ENCODE data around the gene SORCS1.

The SORCS1 gene

DNA sequence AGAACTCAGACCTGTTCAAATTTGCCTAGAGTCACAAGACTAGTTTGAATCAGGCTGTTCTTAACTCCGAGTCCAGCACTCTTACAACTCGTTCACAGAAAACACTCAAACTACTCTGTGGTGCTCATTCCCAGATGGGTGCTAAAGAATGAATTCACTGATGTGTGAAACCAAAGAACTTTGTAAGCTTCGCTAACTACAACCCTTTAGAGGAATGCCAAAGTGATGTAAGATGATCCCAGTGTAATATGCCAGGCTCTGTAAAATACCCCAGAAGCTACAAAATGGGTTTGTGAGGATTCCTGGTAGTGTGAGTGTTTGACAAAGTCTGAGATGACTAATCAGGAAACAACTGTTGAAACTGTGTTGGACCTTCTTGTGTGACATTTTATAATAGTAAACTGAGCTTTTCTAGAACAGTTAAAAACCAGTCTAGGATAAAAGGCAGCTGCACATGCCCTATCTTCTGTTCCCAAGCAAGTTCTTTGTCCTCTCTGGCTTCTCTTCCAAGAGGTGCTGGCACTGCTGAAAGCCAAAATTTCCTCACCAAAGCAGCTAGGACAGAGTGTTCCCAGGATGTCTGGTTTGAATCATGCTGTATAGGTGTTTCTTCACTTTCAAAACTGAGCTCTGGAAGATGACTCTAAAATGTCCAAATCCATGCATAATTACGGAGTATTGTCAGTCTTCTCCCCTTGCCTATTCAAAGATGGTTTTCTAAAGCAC lies 527.6 kb downstream of the SORCS1 start:
- no peak for DNase-seq

DNA sequence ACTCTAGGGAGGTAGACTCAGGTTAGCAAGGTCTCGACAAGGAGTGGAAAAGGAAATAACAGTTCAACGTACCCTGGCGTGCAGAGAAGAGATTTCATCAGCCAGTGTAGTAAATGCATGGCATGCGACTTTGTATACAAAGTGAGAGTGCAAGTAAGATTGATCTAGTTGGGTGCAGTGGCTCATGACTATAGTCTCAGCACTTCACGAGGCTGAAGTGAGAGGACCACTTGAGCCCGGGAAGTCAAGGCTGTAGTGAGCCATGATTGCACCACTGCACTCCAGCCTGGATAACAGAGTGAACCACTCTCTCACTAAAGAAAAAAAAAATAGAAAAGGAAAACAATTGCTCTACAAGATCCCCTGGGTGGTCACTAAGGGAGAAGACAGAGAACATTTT lies 528.6 kb downstream of the SORCS1 start:
- no peak for DNase-seq

DNA sequence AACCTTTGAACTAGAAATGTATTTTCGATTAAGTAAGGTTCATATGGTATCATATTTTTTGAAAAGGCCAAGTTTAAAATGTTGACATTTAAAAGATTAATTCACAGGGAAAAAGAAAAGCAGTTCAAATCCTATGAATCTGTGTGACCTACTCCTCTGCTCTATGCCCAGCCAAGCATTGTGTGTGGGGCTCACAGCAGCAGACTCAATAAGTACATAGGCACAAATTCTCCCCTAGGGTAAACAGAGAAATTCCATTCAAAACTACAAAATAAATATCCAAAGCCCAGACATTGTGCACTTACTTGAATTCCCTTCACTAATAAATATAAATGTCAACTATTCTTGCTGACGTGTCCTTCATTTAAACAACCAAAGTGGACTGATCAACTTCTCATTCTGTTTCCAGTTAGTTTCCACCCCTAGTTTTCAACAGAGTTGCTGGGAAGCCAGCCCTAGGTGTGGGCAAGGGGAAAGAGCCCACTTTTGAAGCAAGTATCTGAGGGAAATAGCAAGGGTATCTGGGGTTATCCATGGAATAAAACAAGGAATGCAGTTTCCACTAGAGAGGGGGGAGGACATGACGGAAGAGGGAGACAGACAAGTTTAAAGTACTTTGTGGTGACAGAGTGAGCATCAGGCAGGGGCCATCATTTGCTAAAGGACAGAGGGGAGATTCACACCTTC lies 533.3 kb downstream of the SORCS1 start:
- DNase-seq: no peak

DNA sequence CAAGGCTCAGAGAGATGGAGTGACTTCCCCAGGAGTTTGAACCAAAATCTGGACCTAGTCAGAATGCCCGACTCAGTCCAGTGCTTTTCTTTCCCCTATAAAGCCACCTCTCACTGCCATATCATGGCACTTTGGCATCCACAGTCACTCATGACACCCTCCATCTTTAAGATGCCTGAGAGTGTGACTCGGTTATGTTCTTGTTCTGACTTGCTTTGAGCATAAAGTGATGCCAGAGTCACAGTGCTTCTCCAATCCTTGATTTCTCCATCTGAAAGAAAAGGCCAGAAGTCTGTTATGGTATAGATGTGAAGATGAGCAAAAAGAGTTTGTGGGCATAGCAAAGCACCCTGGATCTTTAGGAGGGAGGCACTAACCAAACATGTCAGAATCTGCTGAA lies 538.1 kb downstream of the SORCS1 start:
- DNase-seq: no peak

DNA sequence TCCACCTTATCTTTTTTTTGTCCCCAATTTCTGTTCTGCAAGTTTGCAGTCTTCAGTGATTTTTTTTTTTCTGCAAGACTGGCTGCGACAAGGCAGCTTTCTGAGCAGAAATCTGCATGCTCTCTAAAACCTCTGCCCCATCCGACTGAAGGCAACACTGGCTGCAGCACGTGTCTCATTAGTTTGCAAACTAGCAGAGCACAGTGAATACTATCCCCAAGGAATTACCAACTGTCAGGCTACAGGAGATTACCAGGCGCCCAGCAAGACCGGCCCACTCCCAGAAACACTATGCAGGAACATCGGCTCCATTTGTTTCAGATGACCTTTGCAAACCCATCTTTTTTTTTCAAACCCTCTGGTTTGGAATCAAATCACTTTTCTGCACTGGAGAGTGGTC lies 538.8 kb downstream of the SORCS1 start:
- no peak for DNase-seq

DNA sequence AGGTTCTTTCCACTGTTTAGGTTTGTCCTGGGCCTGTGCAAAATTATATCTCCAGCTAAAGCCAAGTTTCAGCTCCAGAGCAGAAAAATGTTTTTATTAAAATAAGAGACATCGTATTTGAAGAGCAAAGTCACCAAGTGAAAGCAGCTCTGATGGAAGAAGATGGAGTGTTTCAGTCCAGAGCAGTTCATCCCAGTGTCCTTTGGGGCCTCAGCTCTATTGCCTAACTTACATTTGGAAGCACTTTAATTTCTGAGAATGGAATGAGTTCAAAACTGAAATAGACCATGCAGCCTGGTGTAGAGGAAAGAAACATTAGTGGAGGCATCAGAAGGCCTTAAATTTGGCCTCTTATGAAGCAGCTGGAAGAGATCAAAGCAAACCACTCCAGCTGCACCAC lies 545.2 kb downstream of the SORCS1 start:
- no peak for DNase-seq

DNA sequence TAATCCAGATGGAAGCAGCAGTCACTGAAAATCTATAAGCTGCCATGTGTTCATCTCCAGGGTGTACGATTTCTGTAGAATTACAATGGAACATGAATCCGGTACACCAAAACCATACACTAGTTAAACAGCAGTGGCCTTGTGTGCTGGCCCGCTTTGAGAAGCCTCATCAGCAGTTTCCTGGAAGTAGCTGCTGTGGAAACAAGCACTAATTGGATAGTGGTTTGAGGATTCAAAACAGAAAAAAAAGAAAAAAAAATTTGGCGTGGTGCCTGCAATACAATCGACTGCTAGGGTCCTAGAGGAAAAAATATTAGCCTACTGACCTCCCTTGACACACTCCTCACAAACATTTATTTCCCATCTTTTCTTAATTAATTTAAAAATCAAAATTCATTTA lies 545.9 kb downstream of the SORCS1 start:
- no peak for DNase-seq

DNA sequence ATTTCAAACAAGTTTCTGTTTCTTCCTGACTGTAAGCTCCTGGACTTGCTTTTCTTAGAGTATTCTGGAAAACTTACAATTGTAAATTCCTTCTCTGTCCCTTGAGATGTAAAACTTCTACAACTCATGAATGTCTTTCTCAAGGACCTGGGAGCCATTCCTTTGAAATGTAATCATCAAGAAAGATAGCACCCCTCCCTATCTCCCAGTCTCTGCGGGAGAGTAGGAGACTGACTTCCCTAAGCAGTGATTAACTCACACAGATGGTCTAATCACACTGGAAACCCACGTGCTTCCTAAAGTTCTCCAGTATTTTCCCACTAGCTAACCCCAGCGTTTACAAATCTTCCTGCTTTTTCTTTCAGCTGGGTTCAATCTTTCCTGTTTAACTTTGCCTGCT lies 549.4 kb downstream of the SORCS1 start:
- no peak for DNase-seq

DNA sequence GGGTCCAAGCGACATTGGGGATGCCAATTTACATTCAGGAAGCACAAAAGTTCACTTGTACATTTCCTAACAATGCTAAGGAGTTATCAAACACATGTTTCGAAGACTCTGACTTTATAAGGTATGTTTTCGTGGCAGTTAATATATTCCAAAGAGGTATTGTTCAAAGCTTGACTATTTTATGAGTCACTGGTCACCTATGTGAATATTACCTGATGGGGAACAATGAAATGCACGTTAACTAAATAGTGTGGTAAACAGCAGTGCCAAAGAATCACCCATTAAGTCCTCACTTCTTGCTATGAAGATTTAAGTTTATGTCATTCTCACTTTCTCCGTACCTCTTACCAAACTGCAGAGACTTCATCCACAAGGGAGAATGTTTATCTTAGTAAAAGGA lies 550.2 kb downstream of the SORCS1 start:
- no peak for DNase-seq

DNA sequence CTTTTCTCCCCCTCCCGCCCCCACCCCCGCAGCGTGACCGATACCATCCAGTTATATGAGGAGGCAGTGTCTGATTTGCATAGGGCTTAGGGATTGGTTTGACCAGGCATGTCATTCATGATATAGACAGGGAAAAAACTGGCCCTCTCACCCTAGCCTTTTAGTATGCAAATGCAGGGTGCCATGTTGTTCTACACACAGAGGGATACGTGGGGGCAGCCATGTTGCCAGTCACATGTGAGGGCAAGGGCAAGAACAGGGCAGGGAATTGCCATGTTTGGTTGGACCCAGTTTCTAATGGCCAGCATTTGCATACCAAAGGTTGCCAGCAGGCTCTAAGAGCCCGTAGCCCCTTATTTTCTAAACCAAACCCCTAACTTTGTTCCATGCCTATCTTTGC lies 552.1 kb downstream of the SORCS1 start:
- no peak for DNase-seq

DNA sequence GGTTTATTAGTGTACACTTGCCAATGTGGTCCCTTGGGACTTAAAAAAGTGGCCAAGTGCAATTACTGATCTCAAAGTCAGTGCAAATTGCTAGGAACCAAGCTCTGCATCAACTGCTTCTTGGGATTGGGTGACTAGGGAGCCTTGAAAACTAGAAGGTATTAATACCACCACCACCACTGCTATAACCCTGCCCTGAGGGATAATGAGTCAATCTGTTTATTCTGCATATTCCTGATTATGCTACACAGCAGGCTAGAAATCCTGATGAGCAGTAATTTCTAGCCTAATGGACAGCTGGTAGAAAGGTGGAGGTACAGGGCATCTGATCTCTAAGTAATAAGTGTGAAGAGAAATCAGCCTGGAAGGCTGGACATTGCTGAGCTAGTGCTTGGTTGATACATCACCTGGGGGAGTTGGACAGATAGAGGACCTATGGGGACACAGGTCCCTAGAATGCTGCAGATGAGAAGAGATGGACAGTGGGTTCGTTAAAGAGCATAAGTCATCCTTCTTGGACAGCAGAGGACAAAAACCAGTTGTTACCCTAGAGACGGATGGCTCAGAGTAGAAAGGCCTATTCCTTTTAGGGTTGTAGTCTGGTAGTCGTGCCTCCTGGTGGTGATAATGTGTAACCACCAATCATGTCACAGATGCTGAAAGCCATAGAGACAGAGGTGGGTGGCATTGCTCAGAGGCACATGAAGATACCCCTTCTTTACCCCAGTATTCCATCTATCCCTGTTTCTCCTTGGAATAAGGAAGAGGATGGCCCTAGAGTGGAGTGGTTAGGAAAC lies 554.8 kb downstream of the SORCS1 start:
- DNase-seq: peak; percentile 7

DNA sequence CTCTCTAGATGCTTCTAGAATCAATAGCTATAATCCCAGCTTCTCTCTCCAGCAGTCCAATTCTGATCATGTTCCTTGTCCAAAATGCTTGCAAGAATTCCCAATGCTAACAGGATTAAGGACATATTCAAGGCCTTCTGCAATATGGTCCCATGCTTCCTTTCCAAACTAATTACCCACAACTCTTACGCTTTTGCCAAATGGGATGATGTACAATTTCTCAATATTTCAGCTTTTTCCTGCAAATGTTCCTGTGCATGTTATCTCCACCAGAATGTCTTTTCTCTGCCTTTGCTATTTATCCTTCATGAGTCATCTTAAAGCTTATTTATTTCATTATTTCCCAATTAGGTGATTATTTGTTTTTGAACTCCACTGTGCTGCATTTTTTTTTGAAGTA lies 556.4 kb downstream of the SORCS1 start:
- DNase-seq: no peak

DNA sequence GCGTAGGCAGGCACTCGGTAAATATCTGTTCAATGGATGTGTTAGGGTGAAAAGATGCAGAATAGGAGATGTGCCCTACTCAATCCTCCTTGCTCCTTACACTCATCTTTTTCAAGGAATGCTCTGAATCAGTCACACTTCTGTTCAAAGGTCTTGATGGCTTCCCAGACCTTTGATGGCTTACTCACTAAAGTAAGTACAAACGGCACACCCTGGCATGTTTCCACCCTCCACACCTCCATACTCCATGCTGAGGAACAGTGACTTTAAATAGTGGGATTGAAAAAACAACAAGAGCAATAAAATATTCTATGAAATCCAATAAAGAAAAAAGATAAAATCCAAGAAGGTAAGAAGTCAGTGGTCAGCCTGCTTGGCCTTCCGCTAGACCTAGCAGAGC lies 569.2 kb downstream of the SORCS1 start:
- DNase-seq: no peak

DNA sequence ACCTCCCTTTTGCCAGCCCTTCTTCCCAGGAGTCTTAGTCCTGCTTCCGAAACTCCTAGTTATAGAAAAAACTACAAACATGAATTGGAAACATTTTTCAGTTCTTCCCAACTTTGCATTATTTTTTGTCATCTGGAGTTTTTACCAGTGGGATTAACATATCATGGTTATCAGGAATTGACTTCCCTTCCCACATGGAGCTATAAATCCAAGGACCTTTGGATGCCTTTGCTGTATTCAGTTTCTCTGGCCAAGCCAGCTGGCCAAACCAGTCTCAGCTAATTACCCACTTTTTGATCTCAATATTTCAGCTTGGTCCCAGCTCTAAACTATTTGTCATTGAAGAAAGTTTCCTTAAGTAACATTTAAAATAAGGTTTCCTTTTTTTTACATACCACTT lies 570.6 kb downstream of the SORCS1 start:
- no peak for DNase-seq

DNA sequence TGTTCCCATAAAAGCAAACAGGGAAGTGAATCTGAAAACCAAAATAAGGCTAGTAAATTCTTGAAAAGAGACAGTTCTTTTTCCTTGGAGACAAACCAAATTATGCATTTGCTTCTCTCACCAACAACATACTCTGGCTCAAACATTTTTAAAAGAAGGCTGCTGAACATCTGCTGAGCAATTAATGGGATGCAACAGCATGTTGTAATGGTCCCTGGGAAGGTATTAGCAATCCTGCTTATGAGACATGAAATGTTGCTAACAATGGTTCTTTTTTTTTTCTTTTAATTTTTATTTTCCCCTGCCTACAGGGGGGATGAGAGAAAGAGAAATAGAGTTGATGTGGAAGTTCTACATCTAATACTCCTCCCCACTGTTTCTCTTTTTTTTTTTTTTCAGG lies 572.1 kb downstream of the SORCS1 start:
- DNase-seq: no peak

DNA sequence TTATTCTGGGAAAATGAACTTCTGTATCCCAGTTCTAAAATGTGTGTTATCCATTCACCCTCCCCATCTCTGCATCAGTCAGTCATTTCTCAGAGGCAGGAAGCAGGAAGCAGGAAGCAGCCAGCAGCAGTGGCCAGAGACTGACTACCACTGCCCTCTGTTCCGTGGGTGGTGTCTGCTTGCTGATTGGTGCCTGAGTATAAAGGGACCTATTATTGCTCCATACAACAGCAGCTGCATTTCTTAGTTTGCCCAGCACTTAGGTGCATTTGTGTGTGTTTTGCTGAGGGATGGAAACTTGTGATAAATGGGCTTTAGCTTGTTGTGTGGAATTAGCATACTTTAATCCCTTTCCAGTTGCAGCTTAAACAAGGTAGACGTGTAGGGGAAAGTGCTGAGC lies 582.2 kb downstream of the SORCS1 start:
- no peak for DNase-seq

DNA sequence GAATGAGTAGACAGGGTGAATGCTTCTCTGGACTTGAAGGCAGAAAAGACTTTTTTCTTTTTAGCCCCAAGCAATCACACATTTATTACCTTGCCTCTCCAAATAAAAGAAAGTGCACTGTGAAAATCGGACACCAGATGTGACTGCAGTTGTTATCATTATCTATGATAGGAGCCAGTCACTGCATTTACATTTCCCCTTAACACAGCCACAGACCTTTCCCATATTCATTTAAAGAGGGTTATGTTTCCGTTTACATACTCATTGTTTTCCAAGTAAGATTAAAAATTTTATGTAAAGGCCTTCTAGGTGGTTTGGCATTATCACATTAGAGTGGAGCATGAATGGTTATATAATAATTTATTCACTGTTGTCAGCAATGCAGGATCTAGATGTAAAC lies 586.8 kb downstream of the SORCS1 start:
- DNase-seq: no peak

DNA sequence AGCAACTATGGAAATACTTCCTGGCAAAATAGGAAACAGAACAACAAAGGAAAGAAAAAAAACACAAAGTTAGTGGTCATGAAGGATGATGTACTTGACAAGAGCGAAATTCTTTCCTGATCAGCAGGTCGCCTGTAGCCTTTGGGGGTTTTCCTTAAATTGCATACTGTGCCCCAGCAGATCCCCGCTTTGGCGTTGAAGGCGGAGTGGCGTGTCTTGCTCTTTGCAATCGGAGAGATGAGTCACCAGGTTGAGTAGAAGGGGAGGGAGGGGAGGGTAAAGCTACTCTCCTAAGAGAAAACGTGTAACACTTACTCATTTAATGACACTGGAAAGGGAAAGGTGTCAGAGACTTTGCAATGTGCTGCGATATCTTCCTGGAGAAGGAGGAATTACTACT lies 587.2 kb downstream of the SORCS1 start:
- DNase-seq: no peak

DNA sequence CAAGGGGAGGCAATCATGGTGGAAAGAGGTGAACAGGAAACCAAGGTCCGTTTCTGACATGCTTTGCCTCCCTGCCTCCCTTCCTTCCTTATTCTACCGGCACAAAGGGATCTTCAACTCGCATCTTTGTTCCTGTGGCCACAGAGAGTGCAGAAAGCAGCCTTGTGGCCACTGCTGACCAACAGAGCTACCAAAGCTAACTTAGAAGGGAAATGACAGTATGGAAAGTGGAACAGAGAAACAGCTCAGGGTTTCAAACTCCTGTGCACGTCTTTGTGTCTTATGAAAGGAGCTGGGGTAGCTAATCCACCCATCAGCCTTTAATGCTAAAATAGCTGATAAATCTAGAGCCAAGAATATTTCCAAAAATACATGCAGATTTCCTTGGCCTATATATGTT lies 588.0 kb downstream of the SORCS1 start:
- no peak for DNase-seq

DNA sequence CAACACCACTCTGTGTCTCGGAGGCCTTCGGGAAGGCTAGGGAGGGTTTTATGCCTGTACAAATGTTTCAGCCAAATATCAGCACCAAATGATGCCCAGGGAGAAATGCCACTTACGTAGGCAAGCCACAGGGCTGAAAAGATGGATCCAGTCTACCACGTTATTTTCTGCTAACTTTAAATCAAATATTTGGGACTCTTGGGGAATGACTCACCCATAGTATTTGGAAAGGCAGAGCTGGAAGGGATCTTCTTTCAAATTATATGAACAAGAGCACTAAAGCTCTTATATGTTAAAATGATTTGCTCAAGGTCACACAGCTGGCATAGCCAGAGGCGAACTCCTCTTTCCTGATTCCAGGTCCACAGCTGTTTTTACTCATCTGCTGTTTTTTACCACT lies 591.4 kb downstream of the SORCS1 start:
- no peak for DNase-seq

DNA sequence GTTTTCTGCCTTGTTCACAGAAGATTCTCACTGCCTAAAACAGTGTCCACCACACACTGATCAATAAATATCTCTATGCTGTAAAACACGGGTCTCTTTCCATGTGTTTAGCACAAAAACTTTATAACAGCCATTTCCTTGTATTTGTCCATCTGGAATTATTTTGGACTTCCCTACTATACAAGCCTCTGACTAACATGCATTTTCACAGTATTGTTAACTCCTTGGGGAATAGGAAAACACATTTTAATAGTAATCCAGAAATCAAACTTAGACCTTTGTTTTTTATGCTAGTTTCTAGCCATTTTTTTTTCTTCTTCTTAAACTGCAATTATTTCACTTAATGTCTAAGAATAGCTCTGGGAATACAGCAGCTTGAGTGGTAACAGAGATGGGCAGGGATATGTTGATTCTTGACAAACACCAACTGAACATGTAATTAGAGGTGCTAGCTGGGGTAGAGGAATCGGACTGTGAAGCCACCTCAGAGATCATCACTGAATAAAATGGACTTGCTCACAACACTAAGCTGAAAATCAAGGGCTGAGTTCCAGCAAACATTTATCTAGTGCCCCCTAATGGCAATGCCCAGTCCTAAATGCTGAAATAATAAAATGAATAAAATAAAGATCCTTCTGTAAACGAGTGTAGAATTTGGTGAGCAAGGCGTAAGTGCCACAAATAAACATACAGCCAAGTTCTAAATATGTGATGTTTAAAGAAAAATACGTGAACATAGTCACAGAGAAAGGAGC lies 593.1 kb downstream of the SORCS1 start:
- peak; percentile 24 for DNase-seq

DNA sequence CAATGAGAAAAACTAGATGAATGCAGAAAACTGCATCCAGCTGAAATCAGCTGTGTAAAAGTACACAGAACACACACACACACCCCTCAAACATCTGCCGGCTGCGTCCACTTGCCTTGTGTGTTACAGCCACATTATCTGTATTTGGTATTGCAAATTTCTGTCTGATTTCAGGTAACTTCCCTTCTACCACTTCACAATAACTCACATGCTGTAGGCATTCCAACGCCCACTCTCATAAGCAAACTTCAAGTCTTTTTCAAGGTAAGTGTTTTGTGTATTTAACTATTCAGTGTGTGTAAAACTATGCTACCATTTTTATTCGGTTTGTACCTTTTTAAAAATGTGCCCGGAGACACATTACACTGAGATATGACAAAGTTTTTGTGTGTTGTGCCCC lies 594.2 kb downstream of the SORCS1 start:
- DNase-seq: no peak

DNA sequence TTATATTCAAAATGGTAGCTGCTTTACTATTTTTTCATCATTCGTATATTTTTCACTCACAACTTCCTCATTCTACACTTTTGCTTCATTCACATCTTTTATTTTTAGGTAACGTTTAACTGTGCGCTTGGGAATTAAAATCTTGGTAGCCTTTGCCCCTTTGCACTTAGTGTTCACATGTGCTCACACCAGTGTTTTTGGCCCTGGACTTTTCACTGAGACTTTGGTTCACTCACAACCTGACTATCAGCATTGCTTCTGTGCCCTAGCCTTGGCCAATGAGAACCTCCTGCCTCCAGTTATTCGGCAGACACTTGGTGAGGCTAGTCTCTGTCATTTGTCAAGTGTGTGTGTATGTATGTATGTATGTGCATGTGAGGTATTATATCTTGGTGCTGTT lies 596.9 kb downstream of the SORCS1 start:
- no peak for DNase-seq
